Activated CD4-positive, alpha-beta T cell treated with anti-CD3 and anti-CD28 coated beads, Interleukin-2, amount 10 ng/mL, durations not matched to agents 7 days and 5 days (primary cell): ENCODE data around the gene VCAM1. TPM values are rescaled to one million over a fixed set of nuclear protein-coding genes. Genes with fewer than 3 reads are reported as not detected.
"Not testable (repeated sequence)": the region's sequence is repeated elsewhere in the genome, so short reads cannot be mapped to it uniquely, and the experiment has no call there.

Experiments used
- CTCF ChIA-PET: fragments of 350-600 bp; sonication (Branson Sonifier 250); formaldehyde crosslinking; loops from one replicate; lab custom pipeline; 2021; ENCODE audit warnings: antibody characterized with exemption; lab: Charles Lee
- POLR2A ChIA-PET: fragments of 350-600 bp; sonication (Branson Sonifier 250); formaldehyde crosslinking; loops from one replicate; lab custom pipeline; 2021; ENCODE audit warnings: antibody characterized with exemption; lab: Charles Lee
- DNase-seq: peaks from one replicate; pipeline ENCODE4 v3.0.0-alpha.2; 2020
- H3K27ac Mint-ChIP-seq: one replicate; pipeline ENCODE4 v1.8.0; 2021; ENCODE audit warnings: mild to moderate bottlenecking, moderate library complexity, mixed read lengths
- H3K27me3 Mint-ChIP-seq: one replicate; pipeline ENCODE4 v1.8.0; 2021; ENCODE audit warnings: mixed read lengths
- H3K36me3 Mint-ChIP-seq: one replicate; pipeline ENCODE4 v1.8.0; 2021; ENCODE audit warnings: low read depth, mixed read lengths
- H3K4me1 Mint-ChIP-seq: one replicate; pipeline ENCODE4 v1.8.0; 2021; ENCODE audit warnings: mixed read lengths
- H3K4me3 Mint-ChIP-seq: one replicate; pipeline ENCODE4 v1.8.0; 2021; ENCODE audit warnings: mild to moderate bottlenecking, moderate library complexity, mixed read lengths
- H3K9me3 Mint-ChIP-seq: one replicate; pipeline ENCODE4 v1.8.0; 2021; ENCODE audit warnings: mixed read lengths
- total RNA-seq, 2 experiments: library from RNA; stranded (reverse); gene quantifications; one replicate each; pipeline ENCODE4 v1.2.3, GENCODE V29; 2021

The VCAM1 gene
- total RNA-seq, 2 experiments from 2014 or later, result not detected

DNA sequence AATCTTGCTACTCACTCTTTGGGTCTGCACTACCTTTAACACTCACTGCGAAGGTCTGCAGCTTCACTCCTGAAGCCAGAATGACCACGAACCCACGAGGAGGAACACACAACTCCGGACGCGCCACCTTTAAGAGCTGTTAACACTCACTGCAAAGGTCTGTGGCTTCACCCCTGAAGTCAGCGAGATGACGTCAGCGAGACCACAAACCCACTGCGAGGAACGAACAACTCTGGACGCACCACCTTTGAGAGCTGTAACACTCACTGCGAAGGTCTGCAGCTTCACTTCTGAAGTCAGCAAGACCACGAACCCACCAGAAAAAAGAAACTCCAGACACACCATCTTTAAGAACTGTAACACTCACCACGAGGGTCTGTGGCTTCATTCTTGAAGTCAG, 6.5 kb upstream of the VCAM1 start:
- POLR2A ChIA-PET, H3K36me3 Mint-ChIP-seq, H3K9me3 Mint-ChIP-seq, H3K27ac Mint-ChIP-seq, H3K4me3 Mint-ChIP-seq: not testable (repeated sequence)
- peak; percentile 39 for DNase-seq
- Mint-ChIP-seq H3K4me1 (peaks cover 12% of the 10 kb centered on the region), H3K27me3 (peaks cover 12% of the 10 kb centered on the region)
- CTCF ChIA-PET, result interaction anchor here (1.6 kb wide), 1 partner anchor 156 kb away, joined by 5 read pairs; no protein-coding TSS in a partner anchor

DNA sequence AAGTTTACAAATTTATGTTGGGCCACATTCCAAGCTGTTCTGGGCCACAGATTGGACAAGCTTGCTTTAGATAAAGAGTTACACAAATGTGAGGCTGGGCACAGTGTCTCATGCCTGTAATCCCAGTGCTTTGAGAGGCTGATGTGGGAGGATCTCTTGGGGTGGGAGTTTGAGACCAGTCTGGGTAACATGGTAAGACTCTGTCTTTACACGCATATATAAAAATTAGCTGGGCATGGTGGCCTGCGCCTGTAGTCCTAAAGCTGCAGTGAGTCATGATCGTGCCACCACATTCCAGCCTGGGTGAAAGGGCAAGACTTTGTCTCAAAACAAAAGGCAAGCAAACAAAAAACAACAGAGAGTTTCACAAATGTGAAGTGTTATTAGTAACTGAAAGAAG, 5.9 kb upstream of the VCAM1 start:
- no peak overlapping the region for H3K4me3 Mint-ChIP-seq
- H3K27ac Mint-ChIP-seq, result no peak overlapping the region
- no peaks in the 10 kb centered on the region for H3K36me3 Mint-ChIP-seq
- peaks cover 4% of the 10 kb centered on the region for H3K9me3 Mint-ChIP-seq
- DNase-seq, result no peak
- POLR2A ChIA-PET, result no interaction called here
- CTCF ChIA-PET, result interaction anchor here (1.6 kb wide), 1 partner anchor 155 kb away, joined by 5 read pairs; no protein-coding TSS in a partner anchor
- peaks cover 12% of the 10 kb centered on the region for H3K4me1 Mint-ChIP-seq
- peaks cover 12% of the 10 kb centered on the region for H3K27me3 Mint-ChIP-seq

DNA sequence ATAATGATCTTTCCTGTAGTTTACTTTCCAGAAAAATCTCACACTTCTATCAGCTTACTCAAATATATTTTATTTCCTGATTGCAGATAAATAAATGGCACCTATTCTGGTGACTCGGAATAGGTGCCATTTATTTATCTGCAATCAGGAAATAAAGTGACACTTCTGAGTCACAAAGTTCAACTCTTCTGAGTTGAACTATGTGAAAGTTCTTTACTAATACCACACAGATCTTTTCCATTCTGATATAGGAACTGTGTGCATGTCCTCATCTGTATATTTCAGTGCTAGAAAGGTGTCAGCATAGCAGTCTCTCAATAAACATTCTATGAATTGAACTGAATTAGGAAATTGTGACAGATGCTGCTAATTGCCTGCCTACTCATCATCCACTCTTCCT, 4.9 kb upstream of the VCAM1 start:
- H3K27me3 Mint-ChIP-seq, result peaks cover 13% of the 10 kb centered on the region
- ChIA-PET POLR2A (no interaction called here), CTCF (no interaction called here)
- H3K4me3 Mint-ChIP-seq, result no peak overlapping the region
- no peaks in the 10 kb centered on the region for H3K36me3 Mint-ChIP-seq
- H3K9me3 Mint-ChIP-seq, result peaks cover 4% of the 10 kb centered on the region
- H3K27ac Mint-ChIP-seq, result no peak overlapping the region
- no peak for DNase-seq
- peaks cover 12% of the 10 kb centered on the region for H3K4me1 Mint-ChIP-seq

DNA sequence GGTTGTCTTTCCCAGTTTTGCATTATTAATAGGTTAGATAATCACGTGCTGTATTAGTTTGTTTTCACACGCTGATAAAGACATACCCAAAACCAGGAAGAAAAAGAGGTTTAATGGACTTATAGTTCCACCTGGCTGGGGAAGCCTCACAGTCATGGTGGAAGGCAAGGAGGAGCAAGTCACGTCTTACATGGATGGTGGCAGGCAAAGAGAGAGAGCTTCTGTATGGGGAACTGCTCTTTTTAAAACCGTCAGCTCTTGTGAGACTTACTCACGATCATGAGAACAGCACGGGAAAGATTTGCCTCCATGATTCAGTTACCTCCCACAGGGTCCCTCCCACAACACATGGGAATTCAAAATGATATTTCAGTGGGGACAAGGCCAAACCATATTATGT, 2.3 kb upstream of the VCAM1 start:
- no peaks in the 10 kb centered on the region for H3K36me3 Mint-ChIP-seq

DNA sequence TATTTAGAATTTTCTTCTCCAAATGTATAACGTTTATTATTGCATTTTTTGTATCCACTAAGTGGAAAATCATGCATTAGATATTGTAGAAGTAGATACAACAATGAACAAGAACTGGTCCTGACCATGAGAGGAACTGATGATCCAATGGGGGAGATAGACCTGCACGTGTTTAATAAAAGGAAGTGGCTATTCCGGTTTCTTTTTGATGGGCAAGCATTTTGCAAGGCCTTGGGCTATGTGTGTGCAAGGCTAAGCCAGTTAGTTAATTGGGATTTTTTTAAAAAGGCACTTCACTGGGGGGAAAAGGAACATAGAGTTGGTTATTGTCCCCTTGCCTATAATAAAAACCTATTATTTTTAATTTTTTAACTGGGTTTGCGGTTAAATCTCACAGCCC, 961 bp upstream of the VCAM1 start:
- Mint-ChIP-seq H3K27ac (no peak overlapping the region), H3K4me1 (no peaks in the 10 kb centered on the region), H3K9me3 (no peaks in the 10 kb centered on the region), H3K27me3 (peaks cover 17% of the 10 kb centered on the region), H3K4me3 (no peak overlapping the region), H3K36me3 (no peaks in the 10 kb centered on the region)
- POLR2A ChIA-PET, result no interaction called here
- no peak for DNase-seq
- CTCF ChIA-PET, result no interaction called here

More for the DNA sequence above, 2.3 kb upstream of the VCAM1 start:
- H3K4me3 Mint-ChIP-seq, result no peak overlapping the region
- ChIA-PET POLR2A (no interaction called here), CTCF (no interaction called here)
- peaks cover 10% of the 10 kb centered on the region for H3K4me1 Mint-ChIP-seq
- no peak for DNase-seq
- H3K27ac Mint-ChIP-seq, result no peak overlapping the region
- H3K27me3 Mint-ChIP-seq, result peaks cover 13% of the 10 kb centered on the region
- H3K9me3 Mint-ChIP-seq, result peaks cover under 1% of the 10 kb centered on the region

DNA sequence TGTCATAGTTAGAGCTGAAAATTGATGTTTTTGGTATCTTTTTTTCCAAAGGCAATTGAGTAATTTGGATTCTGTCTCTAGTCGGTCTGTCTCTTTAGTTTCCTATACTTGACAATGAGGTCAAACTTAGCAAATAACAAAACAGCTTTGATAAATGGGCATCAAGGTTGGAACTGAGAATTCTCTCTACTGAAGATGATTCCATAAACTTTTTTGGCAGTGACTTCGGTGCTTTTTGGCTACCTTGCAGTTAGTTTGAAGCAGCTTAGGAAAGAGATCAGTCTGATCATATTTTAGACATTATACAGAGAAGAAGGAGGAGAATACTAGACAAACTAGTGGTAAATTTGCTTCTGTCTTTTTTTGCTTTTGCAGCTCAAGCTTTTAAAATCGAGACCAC, 559 bp downstream of the VCAM1 start:
- Mint-ChIP-seq H3K27me3 (peaks cover 19% of the 10 kb centered on the region), H3K27ac (no peak overlapping the region), H3K4me1 (no peaks in the 10 kb centered on the region), H3K9me3 (no peaks in the 10 kb centered on the region), H3K4me3 (no peak overlapping the region), H3K36me3 (no peaks in the 10 kb centered on the region)
- CTCF ChIA-PET, result no interaction called here
- DNase-seq, result no peak
- POLR2A ChIA-PET, result no interaction called here

DNA sequence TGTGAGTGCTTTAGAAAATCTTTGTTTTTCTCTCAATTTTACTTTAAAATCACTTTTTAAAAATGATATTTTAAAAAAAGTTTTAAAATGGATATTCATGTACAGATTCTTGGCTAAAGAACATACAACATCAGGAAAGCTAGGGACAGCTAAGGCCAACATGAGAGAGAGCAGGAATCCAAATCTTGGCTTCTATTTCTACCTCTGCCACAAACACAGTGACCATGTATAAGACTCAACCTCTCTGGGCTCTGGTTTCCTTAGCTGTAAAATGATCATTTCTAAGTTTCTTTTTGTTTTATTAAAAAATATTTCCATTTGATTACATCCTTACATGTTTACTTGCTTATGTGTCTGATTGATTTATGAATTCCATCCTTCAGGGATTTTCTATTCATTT, 1.2 kb downstream of the VCAM1 start:
- H3K4me3 Mint-ChIP-seq, result no peak overlapping the region
- CTCF ChIA-PET, result no interaction called here

DNA sequence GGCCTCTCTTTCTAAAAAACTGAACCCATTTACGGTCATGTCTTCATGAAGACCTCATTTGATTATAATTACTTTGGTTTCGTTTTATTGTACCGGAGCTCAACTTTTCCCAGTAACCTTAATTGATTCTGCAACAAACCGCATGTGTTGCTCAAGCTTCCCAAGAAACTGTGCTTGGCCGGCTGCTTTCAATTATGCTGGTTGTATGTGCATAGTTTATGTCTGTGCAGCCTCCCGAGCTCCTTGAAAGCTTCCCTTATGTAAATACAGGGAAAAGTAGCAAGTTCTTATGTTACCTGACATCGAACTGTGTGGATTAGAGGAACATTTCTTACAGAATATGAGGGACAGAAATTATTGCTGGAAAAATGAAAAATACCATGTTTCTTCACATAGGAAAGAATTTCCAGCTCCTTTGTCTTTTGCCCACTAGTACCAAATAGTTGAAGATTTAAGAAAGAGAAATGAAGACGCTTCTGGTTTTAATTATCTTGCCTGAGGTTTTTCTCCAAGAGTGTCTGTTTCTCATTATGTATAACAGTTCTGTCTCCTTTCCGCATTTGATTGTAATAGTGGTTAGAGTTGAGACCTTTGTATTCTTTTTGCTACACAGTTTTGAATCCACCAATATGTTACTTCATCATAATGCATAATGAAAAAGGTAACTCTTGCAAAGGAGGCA, 2.1 kb downstream of the VCAM1 start:
- ChIA-PET CTCF (no interaction called here), POLR2A (no interaction called here)
- no peak overlapping the region for H3K27ac Mint-ChIP-seq
- DNase-seq, result no peak
- H3K4me1 Mint-ChIP-seq, result no peaks in the 10 kb centered on the region
- H3K36me3 Mint-ChIP-seq, result no peaks in the 10 kb centered on the region
- no peak overlapping the region for H3K4me3 Mint-ChIP-seq
- H3K27me3 Mint-ChIP-seq, result peaks cover 28% of the 10 kb centered on the region
- no peaks in the 10 kb centered on the region for H3K9me3 Mint-ChIP-seq

More for the DNA sequence above, 1.2 kb downstream of the VCAM1 start:
- no peaks in the 10 kb centered on the region for H3K4me1 Mint-ChIP-seq
- peaks cover 21% of the 10 kb centered on the region for H3K27me3 Mint-ChIP-seq
- POLR2A ChIA-PET, result no interaction called here
- H3K27ac Mint-ChIP-seq, result no peak overlapping the region
- no peak for DNase-seq
- H3K36me3 Mint-ChIP-seq, result no peaks in the 10 kb centered on the region
- no peaks in the 10 kb centered on the region for H3K9me3 Mint-ChIP-seq

DNA sequence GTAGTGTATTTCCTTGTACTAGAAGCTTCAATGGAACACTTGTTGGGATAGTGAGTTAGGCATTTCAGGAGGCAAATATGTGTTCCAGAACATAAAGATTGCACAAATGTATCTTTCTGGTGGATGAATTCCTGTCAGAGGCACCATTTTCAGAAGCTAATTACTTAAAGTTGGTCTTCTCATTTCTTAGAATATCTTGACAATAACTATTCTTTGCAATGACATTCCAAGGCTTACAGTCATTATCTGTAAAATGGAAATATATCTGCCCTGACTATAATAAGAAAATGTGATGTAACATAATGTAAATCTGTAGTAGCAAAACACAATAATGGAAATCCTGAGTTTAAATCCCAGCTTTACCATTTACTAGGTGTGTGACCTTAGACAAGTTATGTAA, 2.7 kb downstream of the VCAM1 start:
- H3K4me3 Mint-ChIP-seq, result no peak overlapping the region
- no peaks in the 10 kb centered on the region for H3K4me1 Mint-ChIP-seq
- H3K27me3 Mint-ChIP-seq, result peaks cover 23% of the 10 kb centered on the region
- no peak overlapping the region for H3K27ac Mint-ChIP-seq
- DNase-seq, result no peak
- no peaks in the 10 kb centered on the region for H3K9me3 Mint-ChIP-seq
- CTCF ChIA-PET, result no interaction called here
- no peaks in the 10 kb centered on the region for H3K36me3 Mint-ChIP-seq
- POLR2A ChIA-PET, result no interaction called here

DNA sequence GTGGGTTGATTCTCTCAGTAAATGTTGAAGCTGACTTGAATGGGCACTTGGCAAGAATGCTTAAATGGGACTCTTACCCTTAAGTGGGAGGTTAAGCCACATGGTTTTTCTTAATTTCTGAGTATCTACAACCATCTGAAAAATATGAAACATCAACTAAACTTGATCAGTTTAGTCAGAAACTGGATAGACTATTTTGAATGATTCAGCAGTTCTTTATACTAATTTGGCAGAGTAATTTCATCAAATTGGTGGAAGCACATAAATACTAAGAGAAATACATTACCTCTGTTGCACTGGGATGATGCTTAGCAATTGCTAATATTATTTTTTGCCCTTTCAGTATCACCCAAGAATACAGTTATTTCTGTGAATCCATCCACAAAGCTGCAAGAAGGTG, 4.7 kb downstream of the VCAM1 start:
- Mint-ChIP-seq H3K27ac (no peak overlapping the region), H3K36me3 (no peaks in the 10 kb centered on the region), H3K4me3 (no peak overlapping the region), H3K27me3 (peaks cover 29% of the 10 kb centered on the region), H3K4me1 (no peaks in the 10 kb centered on the region), H3K9me3 (no peaks in the 10 kb centered on the region)
- no peak for DNase-seq
- CTCF ChIA-PET, result no interaction called here
- POLR2A ChIA-PET, result no interaction called here

DNA sequence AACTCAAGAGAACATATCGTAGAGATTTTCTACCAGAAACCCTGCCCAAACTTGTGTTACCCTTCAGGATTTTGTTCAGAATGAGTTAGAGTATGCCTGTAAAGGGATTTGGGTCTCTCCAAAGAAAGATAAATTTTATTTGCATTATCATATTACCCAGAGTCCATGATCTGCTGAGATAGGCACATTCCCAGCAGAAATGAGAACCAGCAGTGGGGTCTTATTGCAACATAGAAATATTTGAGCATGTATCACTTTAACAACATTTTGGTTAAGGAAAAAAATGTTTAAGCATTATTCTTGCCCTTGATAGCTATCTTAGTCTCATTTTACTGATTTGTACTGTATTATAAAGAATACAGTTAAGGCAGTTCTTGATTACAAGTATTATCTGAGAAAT, 10.6 kb downstream of the VCAM1 start:
- H3K4me1 Mint-ChIP-seq, result no peaks in the 10 kb centered on the region
- no peak overlapping the region for H3K27ac Mint-ChIP-seq
- H3K27me3 Mint-ChIP-seq, result peaks cover 19% of the 10 kb centered on the region
- H3K36me3 Mint-ChIP-seq, result no peaks in the 10 kb centered on the region
- H3K4me3 Mint-ChIP-seq, result no peak overlapping the region
- DNase-seq, result no peak
- ChIA-PET CTCF (interaction anchor here (0.5 kb wide), 1 partner anchor 156 kb away, joined by 3 read pairs; no protein-coding TSS in a partner anchor), POLR2A (no interaction called here)
- peaks cover 2% of the 10 kb centered on the region for H3K9me3 Mint-ChIP-seq

DNA sequence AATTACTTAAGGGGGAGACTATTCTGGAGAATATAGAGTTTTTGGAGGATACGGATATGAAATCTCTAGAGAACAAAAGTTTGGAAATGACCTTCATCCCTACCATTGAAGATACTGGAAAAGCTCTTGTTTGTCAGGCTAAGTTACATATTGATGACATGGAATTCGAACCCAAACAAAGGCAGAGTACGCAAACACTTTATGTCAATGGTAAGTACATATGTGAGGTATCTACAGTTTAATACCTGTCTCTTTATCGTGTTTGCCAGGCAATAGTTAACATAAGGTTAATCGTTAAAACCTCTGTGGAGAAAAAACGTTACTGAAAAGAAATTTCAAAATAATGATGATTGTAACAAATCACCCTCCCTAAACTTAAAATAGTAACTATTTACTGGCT, 11.8 kb downstream of the VCAM1 start:
- no peak for DNase-seq
- peaks cover 2% of the 10 kb centered on the region for H3K9me3 Mint-ChIP-seq

DNA sequence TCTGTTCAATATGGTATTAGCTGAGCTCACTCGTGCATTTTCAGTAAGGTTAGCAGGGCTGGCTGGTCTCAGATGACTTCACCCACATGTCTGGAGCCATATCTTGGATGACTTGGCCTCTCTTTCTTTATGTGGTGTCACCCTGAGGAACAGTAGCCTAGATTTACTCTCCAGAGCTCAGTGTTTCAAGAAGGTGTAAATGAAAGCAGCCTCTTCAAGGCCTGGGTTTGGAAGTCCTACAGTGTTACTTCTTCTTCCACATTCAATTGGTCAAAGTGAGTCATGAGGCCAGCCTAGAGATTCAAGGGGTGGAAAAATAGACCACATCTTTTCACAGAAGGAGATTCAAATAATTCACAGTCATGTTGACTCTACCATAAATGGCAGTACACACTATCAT, 12.2 kb downstream of the VCAM1 start:
- H3K27me3 Mint-ChIP-seq, result peaks cover 12% of the 10 kb centered on the region
- no peaks in the 10 kb centered on the region for H3K36me3 Mint-ChIP-seq
- H3K9me3 Mint-ChIP-seq, result peaks cover 2% of the 10 kb centered on the region
- no peak overlapping the region for H3K4me3 Mint-ChIP-seq
- H3K27ac Mint-ChIP-seq, result no peak overlapping the region
- no peak for DNase-seq
- CTCF ChIA-PET, result no interaction called here
- no peaks in the 10 kb centered on the region for H3K4me1 Mint-ChIP-seq
- POLR2A ChIA-PET, result no interaction called here

More for the DNA sequence above, 11.8 kb downstream of the VCAM1 start:
- Mint-ChIP-seq H3K36me3 (no peaks in the 10 kb centered on the region), H3K27ac (no peak overlapping the region), H3K4me1 (no peaks in the 10 kb centered on the region), H3K27me3 (peaks cover 13% of the 10 kb centered on the region), H3K4me3 (no peak overlapping the region)
- CTCF ChIA-PET, result interaction anchor here (0.5 kb wide), 1 partner anchor 1788 kb away, joined by 3 read pairs; no protein-coding TSS in a partner anchor
- POLR2A ChIA-PET, result no interaction called here

DNA sequence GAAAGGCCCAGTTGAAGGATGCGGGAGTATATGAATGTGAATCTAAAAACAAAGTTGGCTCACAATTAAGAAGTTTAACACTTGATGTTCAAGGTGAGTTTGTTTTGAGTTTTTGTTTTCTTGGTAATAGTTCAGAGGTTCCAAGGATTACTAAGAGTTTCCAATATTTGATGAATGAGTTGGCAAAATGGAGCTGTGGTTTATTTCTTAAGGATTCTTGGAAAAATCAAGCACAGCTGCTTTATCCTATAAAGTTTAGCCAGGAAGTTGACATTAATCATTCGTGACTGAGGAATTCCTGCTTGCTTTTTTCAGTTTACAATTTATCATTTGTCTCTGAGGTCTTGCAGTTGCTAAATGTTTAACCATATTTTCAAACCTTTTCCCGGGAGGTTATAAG, 15.1 kb downstream of the VCAM1 start:
- POLR2A ChIA-PET, result no interaction called here
- Mint-ChIP-seq H3K4me1 (no peaks in the 10 kb centered on the region), H3K27me3 (peaks cover 5% of the 10 kb centered on the region), H3K36me3 (no peaks in the 10 kb centered on the region), H3K27ac (no peak overlapping the region), H3K4me3 (no peak overlapping the region), H3K9me3 (peaks cover 2% of the 10 kb centered on the region)
- DNase-seq, result no peak
- CTCF ChIA-PET, result no interaction called here
